Fibroblast of lung (primary cell): ENCODE data around the gene IFITM5.

ENCODE experiments used
- CTCF ChIP-seq, 2 donors: IDR thresholded peaks in 1 of 2; conservative IDR thresholded peaks in 1 of 2; 1 replicate in 1 of 2; 2 replicates in 1 of 2; pipeline ENCODE4 v1.5.1; 2011 to 2012; ENCODE audit warnings: low read length in 2 of 2, control low read depth in 1 of 2, inconsistent platforms in 1 of 2, low read depth in 1 of 2, mild to moderate bottlenecking in 1 of 2
- EZH2 ChIP-seq: IDR thresholded peaks from 2 replicates; pipeline ENCODE4 v1.5.1; 2012; ENCODE audit warnings: low read length, control low read depth, mild to moderate bottlenecking; ENCODE audit errors: missing control alignments

GRCh38 chr11:337711-338110 lies 38.4 kb upstream of the IFITM5 start:
- no peak for TF ChIP-seq CTCF (conservative IDR thresholded peaks at IDR 0.05 in 1 of 2, IDR thresholded peaks at IDR 0.05 in 1 of 2; ENCODE audit: low read depth in 1 of 2, low read length in 2 of 2)
- no peak for TF ChIP-seq EZH2
